K562 (cell line): ENCODE data around the gene GTPBP1. TPM values are rescaled to one million over a fixed set of nuclear protein-coding genes. Genes with fewer than 3 reads are reported as not detected.

ENCODE experiments used
- ATAC-seq: fragments of 200-7000 bp; cut with Tn5 transposase; 3 replicates; pipeline ENCODE4 v1.9.1; 2020; ENCODE audit warnings: moderate library complexity
- BruUV-seq: library from RNA; stranded (reverse); fragments of 400-500 nt; replicated peaks from 2 replicates; lab custom pipeline; 2021; lab: Mats Ljungman, UMichigan
- CTCF ChIA-PET: fragments of 300-600 bp; formaldehyde crosslinking; extraction: SDS; loops from one replicate; lab custom pipeline; 2021; ENCODE audit warnings: low intra/inter-chr PET ratio; lab: Yijun Ruan, JAX
- POLR2A ChIA-PET: fragments of 300-600, 350-650 bp; sonication (Branson Sonifier 250); formaldehyde crosslinking; extraction: SDS; loops from one replicate; lab custom pipeline; 2021; ENCODE audit warnings: antibody characterized with exemption, inconsistent platforms; lab: Yijun Ruan, JAX
- DNase-seq, 4 experiments: peaks; one replicate each; pipeline versions ENCODE4 v3.0.0 to v3.0.0-alpha.2; 2011 to 2018; ENCODE audit warnings: low spot score in 3 of 4, mixed read lengths in 3 of 4; ENCODE audit errors: extremely low read depth in 1 of 4
- FAIRE-seq: peaks from 2 replicates; lab custom pipeline; 2011; peaks lifted over from hg19 to GRCh38; lab: Jason Lieb, UNC
- H2AFZ ChIP-seq: 2 replicates; pipeline ENCODE4 v1.6.0; 2011; ENCODE audit warnings: low read depth, low read length, control low read depth, inconsistent platforms
- H3K27ac ChIP-seq: fragments of 200-600 bp; 3 replicates; pipeline ENCODE4 v1.8.0; 2011; ENCODE audit warnings: low read depth, mild to moderate bottlenecking, control low read depth, inconsistent platforms, low read length, moderate library complexity, mixed read lengths; ENCODE audit errors: extremely low read depth
- H3K27me3 ChIP-seq, 2 experiments: fragments of 300-600 bp in 1 of 2; 2 replicates in 1 of 2; 3 replicates in 1 of 2; pipeline versions ENCODE4 v1.6.0 to v1.8.0; 2011; ENCODE audit warnings: inconsistent platforms in 2 of 2, low read length in 2 of 2, mild to moderate bottlenecking in 1 of 2, mixed read lengths in 1 of 2, moderate library complexity in 1 of 2; ENCODE audit not compliant: control insufficient read depth in 2 of 2, insufficient read depth in 2 of 2
- H3K36me3 ChIP-seq: fragments of 300-600 bp; 3 replicates; pipeline ENCODE4 v1.8.0; 2011; ENCODE audit warnings: mild to moderate bottlenecking, low read length, inconsistent platforms; ENCODE audit not compliant: control insufficient read depth, insufficient read depth
- H3K4me1 ChIP-seq, 2 experiments: fragments of 200-600 bp in 1 of 2; replicated peaks in 1 of 2; 2 replicates in 1 of 2; 3 replicates in 1 of 2; pipeline versions ENCODE4 v1.5.1 to v1.8.0; 2011; ENCODE audit warnings: inconsistent platforms in 2 of 2, low read length in 2 of 2, mild to moderate bottlenecking in 1 of 2, mixed read lengths in 1 of 2, moderate library complexity in 1 of 2; ENCODE audit not compliant: control insufficient read depth in 2 of 2, insufficient read depth in 2 of 2
- H3K4me2 ChIP-seq: 2 replicates; pipeline ENCODE4 v1.6.1; 2011; ENCODE audit warnings: low read length, control low read depth, inconsistent platforms, mixed read lengths; ENCODE audit not compliant: insufficient read depth
- H3K4me3 ChIP-seq: fragments of 200-600 bp; sonication (generic), shearing (Covaris generic); 2 replicates; pipeline ENCODE4 v1.5.1; 2016; ENCODE audit warnings: control low read depth, inconsistent platforms
- H3K79me2 ChIP-seq: fragments of 200-600 bp; 3 replicates; pipeline ENCODE4 v1.8.0; 2011; ENCODE audit warnings: low read length, inconsistent platforms; ENCODE audit not compliant: control insufficient read depth, insufficient read depth
- H3K9ac ChIP-seq, 2 experiments: 2 replicates each; pipeline versions ENCODE4 v1.6.0 to v1.6.1; 2011; ENCODE audit warnings: low read depth in 2 of 2, low read length in 2 of 2, control low read depth in 1 of 2, inconsistent platforms in 1 of 2, mild to moderate bottlenecking in 1 of 2, mixed read lengths in 1 of 2; ENCODE audit not compliant: insufficient read depth in 1 of 2
- H3K9me1 ChIP-seq: one replicate; pipeline ENCODE4 v1.6.0; 2011; ENCODE audit warnings: inconsistent platforms, mild to moderate bottlenecking, low read length, moderate library complexity; ENCODE audit not compliant: control insufficient read depth, insufficient read depth
- H3K9me3 ChIP-seq: replicated peaks from 2 replicates; pipeline ENCODE4 v1.5.1; 2011; ENCODE audit warnings: low read depth, low read length, inconsistent platforms; ENCODE audit not compliant: control insufficient read depth, insufficient read depth
- H4K20me1 ChIP-seq: replicated peaks from 2 replicates; pipeline ENCODE4 v1.6.1; 2011; ENCODE audit warnings: low read length, inconsistent platforms, mixed read lengths; ENCODE audit not compliant: control insufficient read depth, insufficient read depth
- TCF7L2 ChIP-seq: fragments of 150-350 bp; IDR thresholded peaks from 2 replicates; pipeline ENCODE4 v1.6.1; 2016; ENCODE audit warnings: low read depth, mild to moderate bottlenecking, low read length, moderate library complexity
- WGBS: fragments of 100-300 bp; shearing (Covaris generic); methylation state at CpG from one replicate; pipeline ENCODE4 v1.1.6; 2016; ENCODE audit warnings: low coverage, mixed read lengths; ENCODE audit not compliant: insufficient coverage; ENCODE audit errors: missing lambda C conversion rate; 5-methylcytosine and 5-hydroxymethylcytosine counted together
- in situ Hi-C: fragments of 300-500 bp; cut with MboI; formaldehyde crosslinking; loops from 4 replicates; pipeline ENCODE4 v1.15.0; 2018; ENCODE audit warnings: inconsistent platforms, mixed read lengths
- intact Hi-C: fragments of 100-400 bp; cut with micrococcal nuclease; formaldehyde crosslinking; loops from 2 replicates; pipeline ENCODE4 v1.14.2; 2022
- polyA plus RNA-seq, 8 experiments: library from polyadenylated mRNA; depleted of rRNA in 4 of 8; stranded (reverse) in 5 of 8; unstranded in 3 of 8; fragments of >200 nt; fragmentation: Nextera tagmentation in 2 of 8; fragmentation: Illumina TruSeq in 1 of 8; extraction: Ambion mirVana in 2 of 8; extraction: Trizol in 1 of 8; gene quantifications; 2 replicates each; pipeline versions ENCODE4 v1.2.1 to v1.2.3, GENCODE V29; 2011 to 2014; ENCODE audit warnings: inconsistent platforms in 1 of 8, missing spikeins in 1 of 8
- total RNA-seq, 7 experiments: library from RNA; depleted of rRNA in 6 of 7; stranded (reverse); fragments of >200 nt in 6 of 7; fragmentation: Illumina TruSeq in 2 of 7; extraction: Trizol in 2 of 7; gene quantifications; 2 replicates each; pipeline versions ENCODE4 v1.2.1 to v1.2.3, GENCODE V29; 2011 to 2021; ENCODE audit warnings: low replicate concordance in 1 of 7
- TF ChIP-seq, protein P1 (sequence below), 2 experiments: fragments of 450-650 bp in 1 of 2; sonication (generic) in 1 of 2; formaldehyde crosslinking in 1 of 2; IDR thresholded peaks; 2 replicates each; pipeline versions ENCODE4 v1.7.1 to v1.9.0; 2016 to 2022; ENCODE audit warnings: inconsistent platforms in 1 of 2, mild to moderate bottlenecking in 1 of 2, missing genetic modification reagents in 1 of 2

The GTPBP1 gene
- total and polyA plus RNA-seq, 9 of the 15 experiments (the other 6 are each of a cell fraction or from before 2014, with no cell fraction given), result 0.83 to 53.2 (median 23.3) TPM

GRCh38 chr22:38770257-38770949, 64.7 kb downstream of the GTPBP1 start:
- ChIA-PET POLR2A (interaction anchor here (0.8 kb wide), 1 partner anchor 99 kb away, joined by 3 read pairs; no protein-coding TSS in a partner anchor), CTCF (no interaction called here)
- Histone ChIP-seq H3K9me1 (no peaks in the 10 kb centered on the region), H3K4me2 (no peak overlapping the region), H4K20me1 (no peaks in the 10 kb centered on the region), H3K79me2 (no peaks in the 10 kb centered on the region), H3K27ac (no peak overlapping the region), H3K36me3 (no peaks in the 10 kb centered on the region), H3K4me1 (peaks cover 0 to 16% of the 10 kb centered on the region in 2 experiments; a peak in 4 of 5 replicates), H3K27me3 (no peaks in the 10 kb centered on the region), H2AFZ (no peak overlapping the region), H3K4me3 (no peak overlapping the region), H3K9ac (no peak overlapping the region), H3K9me3 (no peaks in the 10 kb centered on the region)
- TF ChIP-seq TCF7L2, result no peak
- TF ChIP-seq, protein P1, sequence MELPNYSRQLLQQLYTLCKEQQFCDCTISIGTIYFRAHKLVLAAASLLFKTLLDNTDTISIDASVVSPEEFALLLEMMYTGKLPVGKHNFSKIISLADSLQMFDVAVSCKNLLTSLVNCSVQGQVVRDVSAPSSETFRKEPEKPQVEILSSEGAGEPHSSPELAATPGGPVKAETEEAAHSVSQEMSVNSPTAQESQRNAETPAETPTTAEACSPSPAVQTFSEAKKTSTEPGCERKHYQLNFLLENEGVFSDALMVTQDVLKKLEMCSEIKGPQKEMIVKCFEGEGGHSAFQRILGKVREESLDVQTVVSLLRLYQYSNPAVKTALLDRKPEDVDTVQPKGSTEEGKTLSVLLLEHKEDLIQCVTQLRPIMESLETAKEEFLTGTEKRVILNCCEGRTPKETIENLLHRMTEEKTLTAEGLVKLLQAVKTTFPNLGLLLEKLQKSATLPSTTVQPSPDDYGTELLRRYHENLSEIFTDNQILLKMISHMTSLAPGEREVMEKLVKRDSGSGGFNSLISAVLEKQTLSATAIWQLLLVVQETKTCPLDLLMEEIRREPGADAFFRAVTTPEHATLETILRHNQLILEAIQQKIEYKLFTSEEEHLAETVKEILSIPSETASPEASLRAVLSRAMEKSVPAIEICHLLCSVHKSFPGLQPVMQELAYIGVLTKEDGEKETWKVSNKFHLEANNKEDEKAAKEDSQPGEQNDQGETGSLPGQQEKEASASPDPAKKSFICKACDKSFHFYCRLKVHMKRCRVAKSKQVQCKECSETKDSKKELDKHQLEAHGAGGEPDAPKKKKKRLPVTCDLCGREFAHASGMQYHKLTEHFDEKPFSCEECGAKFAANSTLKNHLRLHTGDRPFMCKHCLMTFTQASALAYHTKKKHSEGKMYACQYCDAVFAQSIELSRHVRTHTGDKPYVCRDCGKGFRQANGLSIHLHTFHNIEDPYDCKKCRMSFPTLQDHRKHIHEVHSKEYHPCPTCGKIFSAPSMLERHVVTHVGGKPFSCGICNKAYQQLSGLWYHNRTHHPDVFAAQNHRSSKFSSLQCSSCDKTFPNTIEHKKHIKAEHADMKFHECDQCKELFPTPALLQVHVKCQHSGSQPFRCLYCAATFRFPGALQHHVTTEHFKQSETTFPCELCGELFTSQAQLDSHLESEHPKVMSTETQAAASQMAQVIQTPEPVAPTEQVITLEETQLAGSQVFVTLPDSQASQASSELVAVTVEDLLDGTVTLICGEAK (IDR thresholded peaks at IDR 0.05), result no peak
- TF ChIP-seq, protein P1 (CRISPR knock-in tag; IDR thresholded peaks at IDR 0.05), result no peak
- in situ Hi-C loops, result no loop called here
- intact Hi-C loops, result no loop called here
- BruUV-seq, result no TSS peak
- DNase-seq (no peak), ATAC-seq (no peak), FAIRE-seq (no peak)
- 86% methylated on average over 8 of the region's 16 CpGs for WGBS
